KMS-11 (cell line): ENCODE data around the gene FUT4.

Experiments
- H2AFZ ChIP-seq: fragments of 200-600 bp; sonication (generic); 2 replicates; pipeline ENCODE4 v1.6.1; 2016; ENCODE audit warnings: antibody characterized with exemption, mixed run types, low read depth
- H3K27ac ChIP-seq: fragments of 200-600 bp; sonication (generic); 2 replicates; pipeline ENCODE4 v1.6.1; 2016; ENCODE audit warnings: mild to moderate bottlenecking, mixed run types
- H3K27me3 ChIP-seq: fragments of 200-600 bp; sonication (generic); 2 replicates; pipeline ENCODE4 v1.6.1; 2017; ENCODE audit warnings: mild to moderate bottlenecking, low read depth, mixed run types, moderate library complexity; ENCODE audit not compliant: insufficient read depth
- H3K36me3 ChIP-seq: fragments of 200-600 bp; sonication (generic); 2 replicates; pipeline ENCODE4 v1.6.1; 2017; ENCODE audit warnings: mild to moderate bottlenecking, mixed run types; ENCODE audit not compliant: insufficient read depth
- H3K4me1 ChIP-seq: fragments of 200-600 bp; sonication (generic); 2 replicates; pipeline ENCODE4 v1.6.1; 2016; ENCODE audit warnings: mild to moderate bottlenecking, low read depth, mixed run types; ENCODE audit not compliant: poor library complexity, severe bottlenecking
- H3K4me2 ChIP-seq: fragments of 200-600 bp; sonication (generic); 2 replicates; pipeline ENCODE4 v1.7.0; 2016; ENCODE audit warnings: mild to moderate bottlenecking, mixed run types
- H3K4me3 ChIP-seq: fragments of 200-600 bp; sonication (generic); IDR thresholded peaks from 2 replicates; pipeline ENCODE4 v1.6.1; 2017; ENCODE audit warnings: low read depth, low read length, mixed read lengths; ENCODE audit not compliant: insufficient read depth
- H3K79me2 ChIP-seq: fragments of 200-600 bp; sonication (generic); 2 replicates; pipeline ENCODE4 v1.6.1; 2016; ENCODE audit warnings: low read depth, mixed run types; ENCODE audit not compliant: insufficient read depth
- H3K9ac ChIP-seq: fragments of 200-600 bp; sonication (generic); 2 replicates; pipeline ENCODE4 v1.6.1; 2016; ENCODE audit warnings: mild to moderate bottlenecking, mixed run types
- H4K20me1 ChIP-seq: fragments of 200-600 bp; sonication (generic); 2 replicates; pipeline ENCODE4 v1.6.1; 2016; ENCODE audit warnings: mild to moderate bottlenecking, mixed run types; ENCODE audit not compliant: insufficient read depth
- CTCF ChIP-seq: fragments of 200-600 bp; sonication (generic); conservative IDR thresholded peaks from 2 replicates; pipeline ENCODE4 v1.6.1; 2017; ENCODE audit warnings: low read depth, mild to moderate bottlenecking, antibody characterized with exemption, low read length, moderate library complexity, mixed read lengths

FUT4 gene

GRCh38 chr11:94581926-94582325 lies 38.2 kb downstream of the FUT4 start:
- no peaks in the 10 kb centered on the region for H4K20me1 ChIP-seq
- no peak overlapping the region for H3K9ac ChIP-seq
- H3K36me3 ChIP-seq: no peaks in the 10 kb centered on the region
- H3K4me2 ChIP-seq: no peak overlapping the region
- TF ChIP-seq CTCF: no peak
- H3K79me2 ChIP-seq: no peaks in the 10 kb centered on the region
- H3K4me1 ChIP-seq: peaks cover 28% of the 10 kb centered on the region
- H2AFZ ChIP-seq: no peak overlapping the region
- H3K27ac ChIP-seq: no peak overlapping the region
- no peaks in the 10 kb centered on the region for H3K27me3 ChIP-seq
- H3K4me3 ChIP-seq: no peak overlapping the region

- peak overlapping the region; percentile 63 for H2AFZ ChIP-seq
- peaks cover 28% of the 10 kb centered on the region for H3K4me1 ChIP-seq
- peak overlapping the region; percentile 81 for H3K27ac ChIP-seq
- no peaks in the 10 kb centered on the region for H3K36me3 ChIP-seq
- peak overlapping the region; percentile 50 for H3K4me2 ChIP-seq
- peak overlapping the region; percentile 38; the same call in 1 of the 2 replicates for H3K9ac ChIP-seq
- TF ChIP-seq CTCF: no peak
- no peaks in the 10 kb centered on the region for H3K27me3 ChIP-seq
- H3K79me2 ChIP-seq: no peaks in the 10 kb centered on the region
- H3K4me3 ChIP-seq: no peak overlapping the region
- no peaks in the 10 kb centered on the region for H4K20me1 ChIP-seq
These were observed 39.6 kb downstream of the FUT4 start for GRCh38 chr11:94583213-94583865.

- peak overlapping the region; percentile 50 for H3K4me2 ChIP-seq
- peak overlapping the region; percentile 81 for H3K27ac ChIP-seq
- no peaks in the 10 kb centered on the region for H3K27me3 ChIP-seq
- H3K36me3 ChIP-seq: no peaks in the 10 kb centered on the region
- peaks cover 28% of the 10 kb centered on the region for H3K4me1 ChIP-seq
- no peaks in the 10 kb centered on the region for H4K20me1 ChIP-seq
- peak overlapping the region; percentile 38; the same call in 1 of the 2 replicates for H3K9ac ChIP-seq
- H3K4me3 ChIP-seq: no peak overlapping the region
- no peaks in the 10 kb centered on the region for H3K79me2 ChIP-seq
- TF ChIP-seq CTCF: no peak
- H2AFZ ChIP-seq: peak overlapping the region; percentile 63
These were observed 40.3 kb downstream of the FUT4 start for GRCh38 chr11:94583866-94584500.

- TF ChIP-seq CTCF: no peak
- Histone ChIP-seq H3K4me2 (no peak overlapping the region), H3K79me2 (no peaks in the 10 kb centered on the region), H3K9ac (no peak overlapping the region), H3K36me3 (no peaks in the 10 kb centered on the region), H2AFZ (no peak overlapping the region), H3K4me3 (no peak overlapping the region), H3K27me3 (no peaks in the 10 kb centered on the region), H3K27ac (peak overlapping the region; percentile 81; the same call in 1 of the 2 replicates), H4K20me1 (no peaks in the 10 kb centered on the region), H3K4me1 (peaks cover 28% of the 10 kb centered on the region)
These were observed 41.3 kb downstream of the FUT4 start for GRCh38 chr11:94584978-94585377.
